Adrenal gland (tissue), 12 donors: ENCODE results near the gene PNLDC1. TPM values are rescaled to one million over a fixed set of nuclear protein-coding genes. Genes with fewer than 3 reads are reported as not detected.

Experiments used
- DNase-seq, 7 donors: peaks; one replicate each; pipeline ENCODE4 v3.0.0-alpha.2; 2019 to 2020
- H3K27ac ChIP-seq, 5 donors: fragments of 200-600 bp; sonication (generic) in 4 of 5; 1 replicate in 3 of 5; 2 replicates in 2 of 5; pipeline versions ENCODE4 v1.5.1 to v1.8.0; 2016 to 2020; ENCODE audit warnings: mild to moderate bottlenecking in 1 of 5
- H3K27me3 ChIP-seq: fragments of 200-600 bp; 2 replicates; pipeline ENCODE4 v1.8.0; 2021
- H3K36me3 ChIP-seq, 2 donors: fragments of 200-600 bp; replicated peaks in 1 of 2; 1 replicate in 1 of 2; 2 replicates in 1 of 2; pipeline versions ENCODE4 v1.5.1 to v1.8.0; 2018 to 2022
- H3K4me1 ChIP-seq, 2 donors: fragments of 200-600 bp; replicated peaks in 1 of 2; 1 replicate in 1 of 2; 2 replicates in 1 of 2; pipeline versions ENCODE4 v1.5.1 to v1.8.0; 2018 to 2021
- H3K4me3 ChIP-seq, 4 donors: fragments of 200-600 bp; sonication (generic) in 3 of 4; one replicate each; pipeline ENCODE4 v1.5.1; 2016 to 2018
- H3K9me3 ChIP-seq, 3 donors: fragments of 200-600 bp; sonication (generic) in 1 of 3; replicated peaks in 1 of 3; 1 replicate in 2 of 3; 2 replicates in 1 of 3; pipeline versions ENCODE4 v1.5.1 to v1.8.0; 2016 to 2021
- CTCF ChIP-seq, 6 experiments: fragments of 450-650 bp in 4 of 6; fragments of 200-600 bp in 2 of 6; sonication (generic) in 1 of 6; IDR thresholded peaks; 1 replicate in 5 of 6; 2 replicates in 1 of 6; pipeline versions ENCODE4 v1.5.1 to v1.8.0; 2016 to 2021; ENCODE audit warnings: antibody characterized with exemption in 6 of 6, mild to moderate bottlenecking in 2 of 6, moderate library complexity in 1 of 6
- POLR2A ChIP-seq, 2 donors: fragments of 450-650 bp; IDR thresholded peaks; one replicate each; pipeline ENCODE4 v1.6.1; 2017; ENCODE audit warnings: antibody characterized with exemption in 2 of 2, mild to moderate bottlenecking in 2 of 2, moderate library complexity in 1 of 2
- WGBS, 4 donors: extraction: QIAGEN DNeasy Blood & Tissue Kit in 2 of 4; methylation state at CpG; one replicate each; pipeline versions ENCODE4 v1.1.5 to v1.1.7; 2013 to 2017; 5-methylcytosine and 5-hydroxymethylcytosine counted together
- intact Hi-C, 2 donors: fragments of 100-400 bp; cut with DNase I; formaldehyde crosslinking; loops; one replicate each; pipeline versions ENCODE4 v1.14.1 to v1.15.0; 2022 to 2023
- polyA plus RNA-seq, 3 donors: library from polyadenylated mRNA; stranded (reverse); fragments of 200-250 nt in 2 of 3; fragments of 350-450 nt in 1 of 3; fragmentation: Illumina TruSeq in 1 of 3; extraction: RNeasy Lipid Tissue Mini Kit (QIAGEN cat#74804) in 1 of 3; gene quantifications; one replicate each; pipeline ENCODE4 v1.2.3, GENCODE V29; 2013 to 2014
- total RNA-seq, 9 donors: library from RNA; depleted of rRNA in 4 of 9; stranded (reverse); fragments of >200 nt in 4 of 9; fragments of 120-200 nt in 1 of 9; fragmentation: NEBNext Ultra II Directional in 1 of 9; extraction: Animal tissue kit (Norgen Biotek cat#: 25700) in 1 of 9; gene quantifications; one replicate each; pipeline versions ENCODE4 v1.1.0 to v1.2.4, GENCODE V29; 2013 to 2023
- donor health status: healthy with polysubstance abuse.
- donor health status: Bipolar disorder and iron deficiency.
- donor health status: DM: yes; HTN: yes; CAD: no.
- donor health status: DM: no; HTN: no; CAD: no.
- donor health status: DM: no; HTN: no; CAD: no.
- donor health status: DM: yes; HTN: yes; CAD: no.

Gene PNLDC1
- total and polyA plus RNA-seq, 12 donors = 0.07 to 2.9 (median 0.39) TPM; not detected in 7

- Histone ChIP-seq H3K36me3 (peaks cover 0 to 55% of the 10 kb centered on the region in 2 donors), H3K27ac (no peak overlapping the region), H3K27me3 (no peaks in the 10 kb centered on the region), H3K4me3 (no peak overlapping the region), H3K4me1 (no peaks in the 10 kb centered on the region), H3K9me3 (no peaks in the 10 kb centered on the region)
- DNase-seq = no peak
- WGBS, 4 donors = 79 to 88% (median 85%) methylated on average over 7 of the region's 7 CpGs
- no peak for TF ChIP-seq CTCF (IDR thresholded peaks at IDR 0.05)
- TF ChIP-seq POLR2A (IDR thresholded peaks at IDR 0.05) = no peak
- intact Hi-C loops = no loop called here
These were observed 22.7 kb upstream of the PNLDC1 start for GRCh38 chr6:159777240-159777904.

- DNase-seq = no peak
- Histone ChIP-seq H3K4me3 (no peak overlapping the region), H3K36me3 (peaks cover 0 to 63% of the 10 kb centered on the region in 2 donors), H3K9me3 (no peaks in the 10 kb centered on the region), H3K27ac (no peak overlapping the region), H3K27me3 (no peaks in the 10 kb centered on the region), H3K4me1 (no peaks in the 10 kb centered on the region)
- TF ChIP-seq CTCF (IDR thresholded peaks at IDR 0.05) = no peak
- no peak for TF ChIP-seq POLR2A (IDR thresholded peaks at IDR 0.05)
- WGBS, 4 donors = 59 to 66% (median 65%) methylated on average over 1 of the region's 1 CpG
- intact Hi-C loops = no loop called here
These were observed 21.9 kb upstream of the PNLDC1 start for GRCh38 chr6:159778131-159778530.

GRCh38 chr6:159778542-159779103 is 21.5 kb upstream of the PNLDC1 start:
- Histone ChIP-seq H3K27ac (no peak overlapping the region), H3K9me3 (no peaks in the 10 kb centered on the region), H3K4me3 (no peak overlapping the region), H3K4me1 (no peaks in the 10 kb centered on the region), H3K36me3 (peaks cover 0 to 68% of the 10 kb centered on the region in 2 donors), H3K27me3 (no peaks in the 10 kb centered on the region)
- DNase-seq = no peak
- 72 to 80% (median 75%) methylated on average over 3 of the region's 3 CpGs for WGBS, 4 donors
- intact Hi-C loops = no loop called here
- TF ChIP-seq CTCF (IDR thresholded peaks at IDR 0.05) (no peak), POLR2A (IDR thresholded peaks at IDR 0.05) (no peak)

- no peak for DNase-seq
- H3K9me3 ChIP-seq = no peaks in the 10 kb centered on the region
- peak overlapping the region in 2 of 4 donors; percentile 85 to 89 for H3K4me3 ChIP-seq
- H3K27ac ChIP-seq = peak overlapping the region in 4 of 5 donors; percentile 45 to 98 (median 88)
- peaks cover 19 to 43% of the 10 kb centered on the region in 2 donors for H3K4me1 ChIP-seq
- WGBS, 4 donors = 28 to 42% (median 35%) methylated on average over 15 of the region's 15 CpGs
- TF ChIP-seq POLR2A (IDR thresholded peaks at IDR 0.05) = no peak
- TF ChIP-seq CTCF (IDR thresholded peaks at IDR 0.05) = no peak
- H3K27me3 ChIP-seq = no peaks in the 10 kb centered on the region
- H3K36me3 ChIP-seq = peaks cover 0 to 58% of the 10 kb centered on the region in 2 donors
- intact Hi-C loops = loop anchor here in 1 of 2 donors (10.0 kb wide), 1 partner anchor 103 kb away; no protein-coding TSS in a partner anchor
These were observed 11.8 kb upstream of the PNLDC1 start for GRCh38 chr6:159788276-159788675.
